SH-SY5Y (cell line): ENCODE data around the gene MSI1.

Experiments used
- GATA2 ChIP-seq: IDR thresholded peaks from 2 replicates; pipeline ENCODE4 v1.6.1; 2011; ENCODE audit warnings: mild to moderate bottlenecking, low read depth, low read length
- GATA3 ChIP-seq: IDR thresholded peaks from 2 replicates; pipeline ENCODE4 v1.6.1; 2011; ENCODE audit warnings: low read depth, mild to moderate bottlenecking, low read length, moderate library complexity

DNA sequence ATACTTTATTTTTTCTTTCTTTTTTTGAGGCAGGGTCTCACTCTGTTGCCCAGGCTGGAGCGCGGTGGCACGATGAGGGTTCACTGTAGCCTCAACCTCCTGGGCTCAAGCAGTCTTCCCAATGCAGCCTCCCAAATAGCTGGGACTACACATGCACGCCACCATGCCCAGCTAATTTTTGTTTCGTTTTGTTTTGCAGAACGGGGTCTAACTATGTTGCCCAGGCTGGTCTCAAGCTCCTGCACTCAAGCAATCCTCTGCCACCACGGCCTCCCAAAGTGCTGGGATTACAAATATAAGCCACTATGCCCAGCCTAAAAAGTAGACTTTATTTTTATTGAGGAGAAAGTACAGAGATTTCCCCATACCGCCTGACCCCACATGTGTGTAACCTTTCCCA is 4.7 kb upstream of the MSI1 start:
- TF ChIP-seq GATA2 (no peak), GATA3 (no peak)
